GM21723 (cell line): ENCODE results near the gene HNRNPH2.

Experiments
- ATAC-seq: cut with Tn5 transposase; IDR thresholded peaks from one replicate; pipeline ENCODE4 v1.9.1; 2021; ENCODE audit warnings: mild to moderate bottlenecking, moderate library complexity; ENCODE audit not compliant: unreplicated experiment

HNRNPH2 gene

GRCh38 chrX:101407748-101408531 lies at the start of gene HNRNPH2, which contains the start of gene GLA:
TSS of gene HNRNPH2 (plus strand) at chrX:101408222. CDS start at chrX:101411989, 3,767 bp downstream.
TSS of gene GLA (minus strand) at chrX:101407925. CDS start at chrX:101407903, 22 bp downstream.
- peak; percentile 93 for ATAC-seq

- ATAC-seq = no peak
These were observed 48.1 kb upstream of the HNRNPH2 start for GRCh38 chrX:101359966-101360365.

GRCh38 chrX:101360390-101360789 lies 47.6 kb upstream of the HNRNPH2 start:
- ATAC-seq = no peak

- no peak for ATAC-seq
These were observed 45.9 kb upstream of the HNRNPH2 start for GRCh38 chrX:101362116-101362515.

- ATAC-seq = no peak
These were observed 45.3 kb upstream of the HNRNPH2 start for GRCh38 chrX:101362757-101363156.

GRCh38 chrX:101365301-101365795 lies 42.7 kb upstream of the HNRNPH2 start:
- ATAC-seq = no peak

- ATAC-seq = no peak
These were observed 39.2 kb upstream of the HNRNPH2 start for GRCh38 chrX:101368800-101369199.

GRCh38 chrX:101369687-101370086 lies 38.3 kb upstream of the HNRNPH2 start:
- no peak for ATAC-seq

GRCh38 chrX:101370888-101371504 lies 37.0 kb upstream of the HNRNPH2 start:
- peak; percentile 86 for ATAC-seq

- no peak for ATAC-seq
These were observed 30.5 kb upstream of the HNRNPH2 start for GRCh38 chrX:101377547-101377946.

GRCh38 chrX:101383679-101384205 lies 24.3 kb upstream of the HNRNPH2 start:
- peak; percentile 73 for ATAC-seq

- no peak for ATAC-seq
These were observed 22.9 kb upstream of the HNRNPH2 start for GRCh38 chrX:101385026-101385684.

- ATAC-seq = peak; percentile 70
These were observed 22.1 kb upstream of the HNRNPH2 start, which contains the start of gene BTK for GRCh38 chrX:101385795-101386541. TSS of gene BTK (minus strand) at chrX:101386191. CDS start at chrX:101375284, 10,907 bp downstream.

GRCh38 chrX:101386542-101386885 lies 21.5 kb upstream of the HNRNPH2 start:
- peak; percentile 1 for ATAC-seq

GRCh38 chrX:101388604-101389003 lies 19.4 kb upstream of the HNRNPH2 start:
- no peak for ATAC-seq

GRCh38 chrX:101390664-101391525 lies 17.1 kb upstream of the HNRNPH2 start, which contains the start of gene RPL36A:
TSS of gene RPL36A (plus strand) at chrX:101391011. CDS start at chrX:101391044, 33 bp downstream.
- peak; percentile 78 for ATAC-seq

- no peak for ATAC-seq
These were observed 16.2 kb upstream of the HNRNPH2 start for GRCh38 chrX:101391831-101392230.

GRCh38 chrX:101393530-101394305 lies 14.3 kb upstream of the HNRNPH2 start:
- ATAC-seq = no peak

GRCh38 chrX:101394372-101394771 lies 13.7 kb upstream of the HNRNPH2 start:
- ATAC-seq = no peak
